ENCODE data around the gene SH2D7. TPM values are rescaled to one million over a fixed set of nuclear protein-coding genes. Genes with fewer than 3 reads are reported as not detected.

SH2D7 gene
- total RNA-seq, 2 donors from 2014 or later, result not detected

DNA sequence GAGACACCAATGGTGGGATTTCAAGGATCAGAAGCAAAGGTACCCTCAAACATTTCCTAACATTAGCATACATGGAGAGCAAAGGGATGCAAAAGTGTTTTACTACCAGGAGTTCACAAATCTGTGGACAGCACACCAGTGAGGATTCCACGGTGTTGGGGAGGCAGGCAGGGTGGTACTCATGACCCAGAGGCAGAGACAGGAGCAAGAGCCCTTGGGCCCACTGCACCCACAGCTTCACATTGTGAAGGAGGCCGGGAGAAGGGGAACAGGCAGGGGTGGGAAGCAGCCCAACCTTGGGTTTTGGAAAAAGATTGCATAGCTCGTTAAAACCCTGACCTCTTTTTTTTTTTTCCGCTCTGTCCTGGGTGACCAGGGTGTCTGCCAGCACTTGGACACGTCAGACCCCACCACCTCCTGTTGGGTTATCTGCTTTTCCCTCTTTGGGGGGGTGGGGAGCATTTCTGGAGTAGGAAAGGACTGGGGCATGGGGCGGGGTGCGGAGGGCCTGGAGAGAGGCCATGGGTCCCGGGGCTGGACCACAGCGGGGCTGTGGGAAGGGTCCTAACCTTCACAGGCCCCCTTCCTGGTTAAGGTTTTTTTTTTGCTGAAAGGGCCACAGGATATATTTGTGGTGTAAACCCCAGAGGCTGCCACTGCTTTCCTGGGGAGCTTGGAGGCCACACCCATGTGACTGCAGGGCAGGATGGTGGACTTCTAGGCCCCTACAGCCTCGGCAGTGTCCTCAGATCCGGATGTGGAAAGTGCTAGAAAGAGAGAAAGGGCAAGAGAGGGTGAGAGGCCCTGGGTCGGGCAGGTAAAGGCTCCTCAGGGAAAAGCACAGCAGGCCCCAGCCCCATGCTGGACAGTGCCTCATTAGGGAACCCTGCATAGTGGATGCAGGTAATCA is 12.5 kb downstream of the SH2D7 start:
- H3K4me1 Mint-ChIP-seq (ENCODE audit: low read depth), result peaks cover 46% of the 10 kb centered on the region
- DNase-seq, result no peak

DNA sequence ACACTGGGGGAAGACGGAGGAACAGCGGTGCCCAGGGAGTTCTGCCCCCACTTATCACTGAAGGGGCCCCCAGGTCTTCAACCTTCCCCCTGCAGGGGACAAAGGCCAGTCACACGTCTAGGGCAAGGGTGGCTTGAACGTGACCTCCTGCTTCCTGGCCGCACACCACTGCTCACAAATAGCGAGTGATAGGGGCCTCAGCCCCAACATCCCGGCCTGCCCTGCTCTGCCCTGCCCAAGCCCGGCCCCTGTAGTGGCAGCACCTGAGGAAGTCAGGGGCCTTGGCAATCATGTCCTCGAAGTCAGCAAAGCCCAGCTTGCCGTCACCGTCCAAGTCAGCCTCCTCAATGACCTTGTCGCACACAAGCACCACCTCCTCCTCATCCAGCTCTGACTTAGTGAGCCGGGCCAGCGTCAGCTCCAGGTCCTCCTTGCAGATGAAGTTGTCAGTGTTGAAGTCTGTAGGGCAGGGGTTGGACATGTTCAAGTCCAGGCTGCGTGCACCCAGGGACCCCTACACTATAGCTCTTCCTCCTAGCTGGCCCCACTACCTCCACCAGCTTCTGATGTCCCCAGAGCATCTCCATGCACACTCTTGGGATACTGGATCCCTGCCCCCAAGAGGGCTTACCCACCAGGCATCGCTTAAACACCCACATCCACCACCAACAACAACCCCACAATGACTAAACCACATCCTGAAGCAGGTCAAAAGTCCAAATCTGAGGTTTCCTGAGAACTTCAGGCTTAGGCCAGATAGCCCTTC is 13.3 kb downstream of the SH2D7 start:
- no peaks in the 10 kb centered on the region for H3K9me3 Mint-ChIP-seq
- peaks cover 46% of the 10 kb centered on the region for H3K4me1 Mint-ChIP-seq (ENCODE audit: low read depth)
- peak overlapping the region; percentile 20 to 42 for H3K4me3 Mint-ChIP-seq
- no peak overlapping the region for H3K27ac Mint-ChIP-seq
- ATAC-seq (replicated peaks in 1 of 2), result peak in 1 of 2 donors; percentile 4
- H3K27me3 Mint-ChIP-seq (ENCODE audit: low read depth), result no peaks in the 10 kb centered on the region
- DNase-seq, result peak in 1 of 2 donors; percentile 30
- H3K36me3 Mint-ChIP-seq (ENCODE audit: insufficient read depth in 2 of 2), result no peaks in the 10 kb centered on the region

More for the DNA sequence above, 12.5 kb downstream of the SH2D7 start:
- peak overlapping the region; percentile 69 for H3K27ac Mint-ChIP-seq
- H3K4me3 Mint-ChIP-seq, result peak overlapping the region; percentile 64 to 69
- ATAC-seq (replicated peaks in 1 of 2), result no peak
- no peaks in the 10 kb centered on the region for H3K27me3 Mint-ChIP-seq (ENCODE audit: low read depth)
- H3K36me3 Mint-ChIP-seq (ENCODE audit: insufficient read depth in 2 of 2), result no peaks in the 10 kb centered on the region
- H3K9me3 Mint-ChIP-seq, result no peaks in the 10 kb centered on the region

DNA sequence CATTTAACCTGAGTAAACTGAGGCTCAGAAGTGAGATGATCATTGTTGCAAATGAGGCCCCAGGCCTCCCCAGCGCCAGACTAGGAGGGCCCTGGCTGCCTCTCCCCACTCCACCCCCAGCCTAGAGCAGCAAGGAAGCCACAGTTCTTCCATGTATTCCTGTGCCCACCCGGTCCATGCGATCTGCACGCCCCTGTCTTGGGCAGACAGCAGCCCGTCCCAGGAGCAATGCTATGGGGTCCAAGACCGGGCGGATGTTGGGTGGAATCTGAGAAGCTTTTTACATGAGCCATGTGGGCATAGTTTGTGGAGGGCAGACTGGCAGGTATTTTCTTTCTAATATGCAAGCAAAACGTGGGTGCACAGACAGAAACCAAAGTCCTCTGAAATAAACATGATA is 15.1 kb downstream of the SH2D7 start:
- peaks cover 46% of the 10 kb centered on the region for H3K4me1 Mint-ChIP-seq (ENCODE audit: low read depth)
- ATAC-seq (replicated peaks in 1 of 2), result no peak

DNA sequence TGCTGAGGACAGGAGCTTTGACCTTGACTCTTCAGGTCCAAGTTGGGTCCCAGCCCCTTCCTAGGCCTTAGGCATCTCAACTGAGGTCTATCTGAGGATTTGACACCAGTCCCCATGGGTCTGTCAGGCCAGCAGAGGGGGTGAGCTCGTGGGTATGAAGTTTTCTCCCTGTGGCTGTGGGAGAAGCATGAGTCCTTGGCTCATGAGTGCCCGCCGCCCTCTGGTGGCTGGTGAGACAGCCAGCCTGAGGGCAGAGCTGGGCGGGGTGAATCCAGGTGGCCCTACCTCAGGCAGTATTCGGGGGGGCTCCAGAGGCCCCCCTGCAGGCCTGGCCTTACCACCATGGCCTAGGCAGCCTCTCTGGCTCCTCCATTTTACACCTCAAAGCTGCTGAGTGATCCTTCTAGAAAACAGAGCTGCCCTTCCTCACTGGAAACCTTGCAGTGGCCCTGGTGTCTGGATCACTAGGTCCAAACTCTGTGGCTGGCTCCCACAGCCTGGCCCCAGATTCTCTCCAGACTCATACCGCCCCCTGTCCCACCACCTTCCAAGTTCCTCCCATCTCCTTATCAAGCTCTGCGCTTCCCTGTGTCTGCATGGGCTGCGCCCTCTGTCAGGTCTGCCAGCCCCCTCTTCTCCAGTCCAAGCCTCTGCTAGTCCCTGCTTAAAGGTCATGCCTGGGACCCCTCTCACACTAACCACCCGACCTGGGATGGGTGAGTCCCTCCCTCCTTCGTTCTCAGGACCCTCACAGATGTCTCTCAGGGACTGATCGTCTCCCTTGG is 16.1 kb downstream of the SH2D7 start:
- ATAC-seq (replicated peaks in 1 of 2) (peak; percentile 75 to 84), DNase-seq (peak; percentile 87 to 89)
- Mint-ChIP-seq H3K9me3 (no peaks in the 10 kb centered on the region), H3K4me3 (no peak overlapping the region), H3K27ac (no peak overlapping the region), H3K4me1 (ENCODE audit: low read depth) (peaks cover 38% of the 10 kb centered on the region), H3K36me3 (ENCODE audit: insufficient read depth in 2 of 2) (no peaks in the 10 kb centered on the region), H3K27me3 (ENCODE audit: low read depth) (no peaks in the 10 kb centered on the region)

More for the DNA sequence above, 15.1 kb downstream of the SH2D7 start:
- Mint-ChIP-seq H3K27ac (peak overlapping the region; percentile 40), H3K9me3 (no peaks in the 10 kb centered on the region), H3K4me3 (no peak overlapping the region), H3K36me3 (ENCODE audit: insufficient read depth in 2 of 2) (no peaks in the 10 kb centered on the region), H3K27me3 (ENCODE audit: low read depth) (no peaks in the 10 kb centered on the region)
- no peak for DNase-seq

DNA sequence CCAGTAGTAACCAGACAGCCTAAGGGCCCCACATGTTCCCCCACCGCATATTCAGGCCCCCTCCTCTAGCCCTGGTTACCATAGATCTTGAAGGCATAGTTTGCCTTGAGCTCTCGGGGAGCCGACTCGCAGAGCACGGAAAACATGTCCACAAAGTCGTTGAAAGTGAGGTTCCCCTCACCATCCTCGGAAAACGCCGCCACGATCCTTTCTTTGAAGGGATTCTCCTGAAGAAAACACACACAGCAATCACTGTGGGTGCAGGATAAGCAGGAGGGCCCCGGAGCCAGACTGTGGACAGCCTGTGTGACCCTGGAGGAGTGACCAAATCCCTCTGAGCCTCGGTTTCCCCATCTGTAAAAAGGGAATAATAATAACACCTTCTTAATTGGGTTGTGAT is 16.8 kb downstream of the SH2D7 start:
- no peaks in the 10 kb centered on the region for H3K9me3 Mint-ChIP-seq
- peaks cover 31% of the 10 kb centered on the region for H3K4me1 Mint-ChIP-seq (ENCODE audit: low read depth)
- no peak overlapping the region for H3K27ac Mint-ChIP-seq
- no peak for DNase-seq
- no peak overlapping the region for H3K4me3 Mint-ChIP-seq
- no peaks in the 10 kb centered on the region for H3K36me3 Mint-ChIP-seq (ENCODE audit: insufficient read depth in 2 of 2)
- H3K27me3 Mint-ChIP-seq (ENCODE audit: low read depth), result no peaks in the 10 kb centered on the region
- ATAC-seq (replicated peaks in 1 of 2), result no peak

DNA sequence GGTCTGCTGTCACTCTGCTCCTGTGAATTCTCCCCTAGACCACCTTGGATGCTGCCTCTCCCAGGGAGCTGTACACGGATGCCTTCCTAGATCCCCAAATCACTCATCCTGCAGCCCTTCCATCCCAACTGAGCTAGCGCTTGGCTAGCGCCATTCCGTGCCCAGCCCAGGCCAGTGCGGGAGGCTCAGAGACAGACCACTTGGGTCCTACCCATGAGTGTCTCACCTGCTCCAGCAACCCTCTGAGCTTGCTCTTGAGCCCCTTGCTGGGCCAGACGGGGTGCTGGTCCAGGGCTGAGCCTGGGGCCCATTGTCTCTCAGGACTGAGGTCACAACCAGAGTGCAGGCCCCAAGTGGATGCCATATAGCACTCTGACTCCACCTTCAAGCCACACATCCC is 17.7 kb downstream of the SH2D7 start:
- Mint-ChIP-seq H3K4me3 (no peak overlapping the region), H3K27ac (no peak overlapping the region), H3K27me3 (ENCODE audit: low read depth) (no peaks in the 10 kb centered on the region), H3K4me1 (ENCODE audit: low read depth) (peaks cover 22% of the 10 kb centered on the region), H3K36me3 (ENCODE audit: insufficient read depth in 2 of 2) (no peaks in the 10 kb centered on the region), H3K9me3 (no peaks in the 10 kb centered on the region)
- DNase-seq (no peak), ATAC-seq (replicated peaks in 1 of 2) (no peak)

DNA sequence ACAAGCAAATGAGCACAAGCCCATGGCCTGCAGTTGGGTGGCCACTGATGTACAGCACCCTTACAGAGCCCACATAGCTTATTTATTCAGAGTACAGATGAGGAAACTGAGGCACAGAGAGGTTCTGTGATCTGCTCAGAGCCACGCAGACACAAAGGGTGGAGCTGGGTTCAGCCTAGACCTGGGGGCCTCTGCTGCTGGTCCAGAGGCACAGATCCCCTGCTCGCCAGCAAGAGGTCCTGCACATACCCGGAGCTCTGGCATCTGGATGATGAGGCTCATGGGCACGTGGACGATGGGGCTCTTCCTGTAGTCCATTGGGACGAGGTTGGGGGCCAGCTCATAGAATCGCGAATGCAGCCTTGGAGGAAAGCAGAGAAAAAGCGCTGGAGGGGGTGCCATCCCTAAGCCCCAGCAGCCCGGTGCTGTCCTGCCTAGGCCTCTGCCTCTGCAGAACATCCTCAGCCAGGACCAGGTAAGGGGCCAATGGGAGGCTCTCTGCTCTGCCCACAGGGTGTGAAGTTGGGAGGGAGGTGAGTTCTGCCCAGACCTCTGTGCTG is 18.6 kb downstream of the SH2D7 start:
- H3K27me3 Mint-ChIP-seq (ENCODE audit: low read depth), result no peaks in the 10 kb centered on the region
- peaks cover 13% of the 10 kb centered on the region for H3K4me1 Mint-ChIP-seq (ENCODE audit: low read depth)
- H3K27ac Mint-ChIP-seq, result no peak overlapping the region
- DNase-seq (no peak), ATAC-seq (replicated peaks in 1 of 2) (no peak)
- no peaks in the 10 kb centered on the region for H3K36me3 Mint-ChIP-seq (ENCODE audit: insufficient read depth in 2 of 2)
- H3K4me3 Mint-ChIP-seq, result no peak overlapping the region
- no peaks in the 10 kb centered on the region for H3K9me3 Mint-ChIP-seq

DNA sequence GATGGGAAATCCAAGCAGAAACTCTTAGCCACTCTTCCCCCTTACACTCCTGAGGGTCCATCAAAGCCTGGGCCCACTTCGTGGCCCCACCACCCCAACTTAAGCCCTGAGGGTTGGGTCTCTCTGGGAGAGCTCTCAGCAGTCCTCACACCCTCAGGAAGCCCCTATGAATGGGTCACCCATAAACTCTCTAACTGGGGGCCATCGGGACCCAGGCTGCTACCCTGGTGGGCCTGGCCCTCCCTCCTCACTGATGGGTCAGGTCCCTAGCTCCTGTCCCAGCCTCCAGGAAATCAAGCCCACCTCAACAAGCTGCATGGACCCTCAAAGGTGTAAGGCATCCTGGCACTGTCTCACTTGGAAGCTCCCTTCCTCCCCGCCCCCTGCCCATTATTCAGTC is 19.4 kb downstream of the SH2D7 start:
- Mint-ChIP-seq H3K27me3 (ENCODE audit: low read depth) (no peaks in the 10 kb centered on the region), H3K27ac (no peak overlapping the region), H3K36me3 (ENCODE audit: insufficient read depth in 2 of 2) (no peaks in the 10 kb centered on the region), H3K4me1 (ENCODE audit: low read depth) (peaks cover 10% of the 10 kb centered on the region), H3K4me3 (no peak overlapping the region), H3K9me3 (no peaks in the 10 kb centered on the region)
- DNase-seq (no peak), ATAC-seq (replicated peaks in 1 of 2) (no peak)

DNA sequence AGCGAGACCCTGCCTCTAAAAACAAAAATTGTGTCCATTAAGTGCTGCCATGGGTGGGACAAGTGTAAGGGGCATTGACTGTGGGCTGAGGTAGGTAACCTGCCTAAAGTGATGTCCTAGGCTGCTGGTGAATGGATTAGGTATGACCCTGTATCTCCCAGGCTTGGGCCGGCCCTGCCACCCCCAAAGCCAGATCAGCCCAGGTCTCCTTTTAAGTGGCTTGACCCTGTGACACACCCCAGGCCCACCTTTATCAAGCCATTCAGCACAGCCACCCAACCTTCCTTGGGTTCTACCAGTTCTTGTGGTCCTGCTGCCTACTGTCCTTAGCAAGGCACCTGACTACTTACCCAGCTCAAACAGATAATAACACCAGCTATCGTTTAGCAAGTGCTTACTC is 20.2 kb downstream of the SH2D7 start:
- Mint-ChIP-seq H3K4me1 (ENCODE audit: low read depth) (peaks cover 8% of the 10 kb centered on the region), H3K9me3 (no peaks in the 10 kb centered on the region), H3K4me3 (no peak overlapping the region), H3K36me3 (ENCODE audit: insufficient read depth in 2 of 2) (no peaks in the 10 kb centered on the region), H3K27me3 (ENCODE audit: low read depth) (no peaks in the 10 kb centered on the region), H3K27ac (no peak overlapping the region)
- ATAC-seq (replicated peaks in 1 of 2) (no peak), DNase-seq (no peak)

DNA sequence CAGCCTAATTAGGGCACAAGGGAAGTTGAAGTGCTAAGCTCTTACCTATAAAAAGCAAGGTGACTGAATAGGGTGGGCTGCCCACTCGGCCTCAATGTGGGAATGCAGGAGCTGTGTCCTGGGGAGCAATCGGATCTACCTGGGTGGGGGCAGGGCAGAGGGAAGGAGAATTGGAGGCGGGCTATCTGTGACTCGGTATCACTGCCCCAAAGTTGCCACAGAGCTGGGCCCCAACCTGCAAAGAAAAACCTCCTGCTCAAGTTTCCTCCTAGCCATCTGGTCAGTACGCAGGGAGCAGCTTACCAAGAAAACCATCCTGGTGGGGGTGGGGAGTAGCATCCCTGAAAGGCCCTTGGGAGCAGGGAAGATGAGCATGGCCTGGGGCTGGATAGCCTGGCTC is 28.2 kb downstream of the SH2D7 start:
- no peak for ATAC-seq (replicated peaks in 1 of 2)
- Mint-ChIP-seq H3K27ac (no peak overlapping the region), H3K36me3 (ENCODE audit: insufficient read depth in 2 of 2) (no peaks in the 10 kb centered on the region), H3K4me3 (no peak overlapping the region), H3K27me3 (ENCODE audit: low read depth) (no peaks in the 10 kb centered on the region), H3K9me3 (no peaks in the 10 kb centered on the region), H3K4me1 (ENCODE audit: low read depth) (no peaks in the 10 kb centered on the region)
- no peak for DNase-seq

DNA sequence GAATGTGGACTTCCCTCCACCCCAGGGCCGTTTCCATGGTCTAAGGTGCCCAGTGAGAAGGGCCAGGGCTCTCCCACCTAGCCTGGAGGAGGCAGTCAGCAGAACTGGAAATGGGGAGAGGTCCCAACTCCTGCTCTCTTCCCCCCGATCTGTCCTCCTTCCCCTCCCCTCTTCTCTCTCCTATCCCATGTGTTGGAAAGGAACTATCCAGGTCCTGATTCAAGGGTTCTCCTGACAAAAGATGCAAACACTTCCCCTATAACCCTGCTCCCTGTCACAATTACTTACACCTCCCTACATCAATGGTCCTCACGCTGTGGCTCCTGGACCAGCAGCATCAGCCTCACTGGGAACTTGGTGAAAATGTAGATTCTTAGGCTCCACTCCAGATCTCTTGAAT is 32.9 kb downstream of the SH2D7 start:
- no peaks in the 10 kb centered on the region for H3K9me3 Mint-ChIP-seq
- ATAC-seq (replicated peaks in 1 of 2), result no peak
- no peak overlapping the region for H3K27ac Mint-ChIP-seq
- H3K4me1 Mint-ChIP-seq (ENCODE audit: low read depth), result peaks cover 18% of the 10 kb centered on the region
- no peak for DNase-seq
- H3K36me3 Mint-ChIP-seq (ENCODE audit: insufficient read depth in 2 of 2), result no peaks in the 10 kb centered on the region
- peaks cover 5% of the 10 kb centered on the region for H3K27me3 Mint-ChIP-seq (ENCODE audit: low read depth)
- no peak overlapping the region for H3K4me3 Mint-ChIP-seq

DNA sequence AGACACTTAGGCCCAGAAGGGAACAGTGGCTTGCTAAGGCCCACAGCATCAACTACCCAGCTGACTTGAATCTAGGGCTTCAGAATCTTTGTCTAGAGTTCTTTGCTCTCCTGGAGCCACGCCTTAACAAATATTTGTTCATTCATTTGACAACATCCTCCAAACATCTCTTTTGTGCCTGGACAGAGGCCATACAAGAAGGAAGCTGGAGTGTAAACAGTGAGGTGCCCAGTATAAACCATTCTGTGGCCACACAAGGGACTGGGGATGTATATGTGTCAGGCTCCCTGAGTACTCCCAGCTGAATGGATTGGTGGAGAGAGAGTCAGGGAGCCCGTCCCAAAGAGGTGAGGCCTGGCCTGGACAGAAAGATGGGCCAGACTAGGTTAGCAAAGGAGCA is 35.5 kb downstream of the SH2D7 start:
- no peak for DNase-seq
- Mint-ChIP-seq H3K36me3 (ENCODE audit: insufficient read depth in 2 of 2) (no peaks in the 10 kb centered on the region), H3K27ac (no peak overlapping the region), H3K4me1 (ENCODE audit: low read depth) (peaks cover 24% of the 10 kb centered on the region), H3K4me3 (no peak overlapping the region), H3K9me3 (no peaks in the 10 kb centered on the region), H3K27me3 (ENCODE audit: low read depth) (peaks cover 10% of the 10 kb centered on the region)
- no peak for ATAC-seq (replicated peaks in 1 of 2)

Data from activated T-cell treated with anti-CD3 and anti-CD28 coated beads, Interleukin-2, amount 50 U/mL, for 72 hours (primary cell).